ENCODE measurements around the gene ANTXRL.
"Not testable (repeated sequence)": the region's sequence is repeated elsewhere in the genome, so short reads cannot be mapped to it uniquely, and the experiment has no call there.

GRCh38 chr10:46311961-46312431 is 25.2 kb downstream of the ANTXRL start:
- TF ChIP-seq CTCF, POLR2AphosphoS5 (IDR thresholded peaks at IDR 0.05): not testable (repeated sequence)
